HCT116 (cell line): ENCODE data around the gene LUC7L2.

Experiments used
- CEBPB ChIP-seq: IDR thresholded peaks from 2 replicates; pipeline ENCODE4 v1.6.1; 2012; ENCODE audit warnings: low read depth
- CTCF ChIP-seq, 3 experiments: fragments of 200-600 bp in 1 of 3; sonication (generic) in 1 of 3; IDR thresholded peaks in 2 of 3; conservative IDR thresholded peaks in 1 of 3; 2 replicates each; pipeline ENCODE4 v1.5.1; 2012 to 2017; ENCODE audit warnings: low read depth in 2 of 3, low read length in 2 of 3, antibody characterized with exemption in 1 of 3, borderline replicate concordance in 1 of 3, control low read depth in 1 of 3, mild to moderate bottlenecking in 1 of 3, mixed read lengths in 1 of 3, mixed run types in 1 of 3, moderate library complexity in 1 of 3; ENCODE audit not compliant: insufficient read depth in 1 of 3
- EGR1 ChIP-seq: IDR thresholded peaks from 2 replicates; pipeline ENCODE4 v1.6.1; 2012; ENCODE audit warnings: low read depth
- EZH2 ChIP-seq: fragments of 200-600 bp; sonication (generic); IDR thresholded peaks from 2 replicates; pipeline ENCODE4 v1.6.1; 2017; ENCODE audit warnings: antibody characterized with exemption, mixed run types
- EZH2phosphoT487 ChIP-seq: fragments of 200-600 bp; IDR thresholded peaks from 2 replicates; pipeline ENCODE4 v1.6.1; 2018; ENCODE audit warnings: antibody characterized with exemption, borderline replicate concordance
- FOSL1 ChIP-seq: IDR thresholded peaks from 2 replicates; pipeline ENCODE4 v1.6.1; 2012; ENCODE audit warnings: low read depth
- POLR2A ChIP-seq: IDR thresholded peaks from 2 replicates; pipeline ENCODE4 v1.7.0; 2011; ENCODE audit warnings: borderline replicate concordance; ENCODE audit not compliant: insufficient read depth, insufficient read length; ENCODE audit errors: extremely low read depth
- POLR2AphosphoS5 ChIP-seq: IDR thresholded peaks from 2 replicates; pipeline ENCODE4 v1.6.1; 2011; ENCODE audit warnings: mild to moderate bottlenecking, low read depth, low read length, moderate library complexity
- REST ChIP-seq: IDR thresholded peaks from 2 replicates; pipeline ENCODE4 v1.6.1; 2012; ENCODE audit warnings: low read depth
- YY1 ChIP-seq: IDR thresholded peaks from 2 replicates; pipeline ENCODE4 v1.6.1; 2011; ENCODE audit warnings: low read length, low read depth, moderate library complexity, mild to moderate bottlenecking; ENCODE audit not compliant: insufficient replicate concordance; ENCODE audit errors: extremely low read depth
- ZBTB33 ChIP-seq: IDR thresholded peaks from 2 replicates; pipeline ENCODE4 v1.6.1; 2011; ENCODE audit warnings: mild to moderate bottlenecking, low read length, moderate library complexity; ENCODE audit not compliant: insufficient replicate concordance; ENCODE audit errors: extremely low read depth
- ZFX ChIP-seq: fragments of 450-650 bp; IDR thresholded peaks from 2 replicates; pipeline ENCODE4 v1.6.1; 2017
- ZNF274 ChIP-seq: fragments of 200-500 bp; sonication (Bioruptor generic); IDR thresholded peaks from 2 replicates; pipeline ENCODE4 v1.6.1; 2014; ENCODE audit warnings: mild to moderate bottlenecking, low read depth, low read length, inconsistent platforms

GRCh38 chr7:139436806-139437205 lies 77.1 kb downstream of the LUC7L2 start:
- no peak for TF ChIP-seq CTCF (IDR thresholded peaks at IDR 0.05 in 2 of 3, conservative IDR thresholded peaks at IDR 0.05 in 1 of 3; ENCODE audit: borderline replicate concordance in 1 of 3, insufficient read depth in 1 of 3, low read depth in 2 of 3, low read length in 2 of 3)
- TF ChIP-seq EZH2, result no peak
- no peak for TF ChIP-seq POLR2A
- TF ChIP-seq EZH2phosphoT487, result no peak
- TF ChIP-seq REST, result no peak
- TF ChIP-seq FOSL1, result no peak
- no peak for TF ChIP-seq POLR2AphosphoS5
- no peak for TF ChIP-seq EGR1
- TF ChIP-seq YY1, result no peak
- TF ChIP-seq ZNF274, result no peak
- TF ChIP-seq ZBTB33, result no peak
- TF ChIP-seq ZFX, result no peak
- no peak for TF ChIP-seq CEBPB
